Measurements from ENCODE around the gene DAB1. TPM values are rescaled to one million over a fixed set of nuclear protein-coding genes. Genes with fewer than 3 reads are reported as not detected.

The DAB1 gene
- polyA plus RNA-seq, 1 experiment: 0.05 TPM

DNA sequence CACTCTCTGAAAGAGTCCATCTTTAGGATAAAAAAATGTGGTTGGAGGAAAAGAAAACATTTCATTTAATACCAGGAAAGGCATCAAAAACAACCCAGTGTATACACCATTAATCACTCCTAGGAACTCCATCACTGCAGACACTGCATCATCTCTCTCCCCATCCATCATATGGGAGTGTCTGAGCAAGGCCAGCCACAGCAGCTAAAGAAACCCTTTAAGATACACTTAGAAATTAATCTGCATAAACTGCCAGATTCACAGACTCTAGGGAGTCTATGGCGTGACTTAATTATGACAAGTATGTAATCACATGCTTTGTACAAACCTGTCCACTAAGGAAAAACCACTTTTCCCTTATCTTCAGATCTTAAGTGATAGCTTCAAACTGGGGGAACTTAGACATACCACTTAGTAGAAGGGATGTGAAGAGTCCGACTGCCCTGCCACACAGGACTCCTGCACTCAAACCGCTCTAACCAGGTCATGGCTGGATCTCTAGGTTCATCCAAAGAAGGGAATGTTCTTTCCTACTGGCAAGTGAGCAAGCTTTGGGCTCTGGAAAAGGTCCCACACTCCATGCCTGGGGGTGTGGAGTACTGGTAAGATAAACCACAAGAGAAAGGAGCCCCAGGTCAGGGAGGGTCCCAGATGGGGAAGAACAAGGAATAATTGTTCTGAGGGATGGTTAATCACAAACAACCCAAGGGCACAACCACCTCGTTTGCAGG lies 397.1 kb downstream of the DAB1 start:
- ChIA-PET CTCF (no interaction called here), POLR2A (no interaction called here)
- Histone ChIP-seq H3K4me3 (ENCODE audit: low read depth, low read length) (no peak overlapping the region), H3K27ac (ENCODE audit: low read depth, low read length) (no peak overlapping the region), H3K9me3 (ENCODE audit: control insufficient read depth, insufficient read depth, low read length) (no peaks in the 10 kb centered on the region), H3K27me3 (ENCODE audit: control insufficient read depth, insufficient read depth, low read length) (no peaks in the 10 kb centered on the region)
- TF ChIP-seq, protein P1, sequence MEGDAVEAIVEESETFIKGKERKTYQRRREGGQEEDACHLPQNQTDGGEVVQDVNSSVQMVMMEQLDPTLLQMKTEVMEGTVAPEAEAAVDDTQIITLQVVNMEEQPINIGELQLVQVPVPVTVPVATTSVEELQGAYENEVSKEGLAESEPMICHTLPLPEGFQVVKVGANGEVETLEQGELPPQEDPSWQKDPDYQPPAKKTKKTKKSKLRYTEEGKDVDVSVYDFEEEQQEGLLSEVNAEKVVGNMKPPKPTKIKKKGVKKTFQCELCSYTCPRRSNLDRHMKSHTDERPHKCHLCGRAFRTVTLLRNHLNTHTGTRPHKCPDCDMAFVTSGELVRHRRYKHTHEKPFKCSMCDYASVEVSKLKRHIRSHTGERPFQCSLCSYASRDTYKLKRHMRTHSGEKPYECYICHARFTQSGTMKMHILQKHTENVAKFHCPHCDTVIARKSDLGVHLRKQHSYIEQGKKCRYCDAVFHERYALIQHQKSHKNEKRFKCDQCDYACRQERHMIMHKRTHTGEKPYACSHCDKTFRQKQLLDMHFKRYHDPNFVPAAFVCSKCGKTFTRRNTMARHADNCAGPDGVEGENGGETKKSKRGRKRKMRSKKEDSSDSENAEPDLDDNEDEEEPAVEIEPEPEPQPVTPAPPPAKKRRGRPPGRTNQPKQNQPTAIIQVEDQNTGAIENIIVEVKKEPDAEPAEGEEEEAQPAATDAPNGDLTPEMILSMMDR (IDR thresholded peaks at IDR 0.05; ENCODE audit: low read depth, low read length): no peak
- DNase-seq (ENCODE audit: low read depth, low spot score): no peak

DNA sequence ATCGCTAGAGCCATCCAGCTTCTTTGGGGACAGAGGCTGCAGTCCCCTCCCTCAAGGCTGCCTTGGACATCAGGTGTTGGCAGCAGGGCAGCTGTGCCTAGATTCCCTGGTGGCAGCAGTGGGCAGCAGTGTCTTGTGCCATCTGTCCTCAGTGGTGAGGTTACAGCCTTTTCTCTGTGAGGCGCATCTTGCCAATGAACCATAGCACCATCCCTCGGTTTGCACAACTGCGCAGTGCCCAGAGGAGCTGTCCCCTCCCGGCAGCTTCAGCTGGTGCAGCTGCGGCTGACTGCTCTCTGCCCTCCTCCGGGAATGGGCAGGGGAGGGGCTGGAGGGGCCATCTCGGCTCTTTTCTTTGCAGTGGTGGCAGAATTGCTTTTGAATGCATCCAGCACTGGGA lies 399.0 kb downstream of the DAB1 start:
- no peak for DNase-seq (ENCODE audit: low read depth, low spot score)
- Histone ChIP-seq H3K27me3 (ENCODE audit: control insufficient read depth, insufficient read depth, low read length) (no peaks in the 10 kb centered on the region), H3K9me3 (ENCODE audit: control insufficient read depth, insufficient read depth, low read length) (no peaks in the 10 kb centered on the region), H3K4me3 (ENCODE audit: low read depth, low read length) (no peak overlapping the region), H3K27ac (ENCODE audit: low read depth, low read length) (no peak overlapping the region)
- TF ChIP-seq, protein P1 (IDR thresholded peaks at IDR 0.05; ENCODE audit: low read depth, low read length): no peak
- CTCF ChIA-PET: no interaction called here
- POLR2A ChIA-PET: interaction anchor here (0.6 kb wide), 1 partner anchor 1460 kb away, joined by 3 read pairs; no protein-coding TSS in a partner anchor

DNA sequence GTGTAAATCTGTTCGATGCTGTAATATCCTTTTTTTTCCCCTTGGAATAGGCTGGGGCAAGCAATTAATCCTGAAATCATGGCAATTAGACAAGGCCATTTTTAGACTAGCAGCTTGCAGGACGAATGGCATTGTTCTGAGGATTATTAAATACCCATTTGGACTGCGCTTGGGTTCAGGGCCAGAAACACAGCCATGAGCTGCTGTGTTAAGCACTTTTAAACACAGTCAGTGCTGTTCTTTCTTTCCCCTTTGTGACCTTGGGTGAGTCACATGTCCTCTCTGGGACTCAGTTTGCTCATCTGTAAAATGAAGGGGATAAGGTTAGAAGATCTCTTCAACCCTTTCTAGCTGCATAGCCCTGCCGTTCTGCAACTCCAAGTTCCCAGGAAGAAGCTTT lies 399.4 kb downstream of the DAB1 start:
- CTCF ChIA-PET: no interaction called here
- Histone ChIP-seq H3K27me3 (ENCODE audit: control insufficient read depth, insufficient read depth, low read length) (no peaks in the 10 kb centered on the region), H3K27ac (ENCODE audit: low read depth, low read length) (no peak overlapping the region), H3K9me3 (ENCODE audit: control insufficient read depth, insufficient read depth, low read length) (no peaks in the 10 kb centered on the region), H3K4me3 (ENCODE audit: low read depth, low read length) (no peak overlapping the region)
- no peak for DNase-seq (ENCODE audit: low read depth, low spot score)
- POLR2A ChIA-PET: interaction anchor here (0.6 kb wide), 1 partner anchor 1460 kb away, joined by 3 read pairs; no protein-coding TSS in a partner anchor
- TF ChIP-seq, protein P1 (IDR thresholded peaks at IDR 0.05; ENCODE audit: low read depth, low read length): no peak

DNA sequence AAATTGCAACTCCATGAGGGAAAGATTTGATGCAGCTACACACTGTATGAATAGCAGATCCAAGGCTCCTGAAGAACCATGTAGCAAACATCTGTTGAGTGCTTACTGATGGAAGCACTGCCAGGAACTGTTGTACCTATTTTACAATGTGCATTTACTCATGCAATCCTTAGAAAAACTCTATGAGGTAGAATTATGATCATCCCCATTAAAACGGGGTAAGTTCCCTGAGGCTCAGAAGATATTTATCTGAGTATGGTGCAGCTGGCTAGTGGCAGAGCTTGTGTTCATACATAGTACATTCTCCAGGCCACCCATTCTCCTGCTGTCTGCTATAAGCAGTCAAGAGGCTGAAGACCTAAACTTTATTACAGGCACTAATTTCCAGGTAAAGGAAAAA lies 403.6 kb downstream of the DAB1 start:
- CTCF ChIA-PET: no interaction called here
- POLR2A ChIA-PET: no interaction called here

DNA sequence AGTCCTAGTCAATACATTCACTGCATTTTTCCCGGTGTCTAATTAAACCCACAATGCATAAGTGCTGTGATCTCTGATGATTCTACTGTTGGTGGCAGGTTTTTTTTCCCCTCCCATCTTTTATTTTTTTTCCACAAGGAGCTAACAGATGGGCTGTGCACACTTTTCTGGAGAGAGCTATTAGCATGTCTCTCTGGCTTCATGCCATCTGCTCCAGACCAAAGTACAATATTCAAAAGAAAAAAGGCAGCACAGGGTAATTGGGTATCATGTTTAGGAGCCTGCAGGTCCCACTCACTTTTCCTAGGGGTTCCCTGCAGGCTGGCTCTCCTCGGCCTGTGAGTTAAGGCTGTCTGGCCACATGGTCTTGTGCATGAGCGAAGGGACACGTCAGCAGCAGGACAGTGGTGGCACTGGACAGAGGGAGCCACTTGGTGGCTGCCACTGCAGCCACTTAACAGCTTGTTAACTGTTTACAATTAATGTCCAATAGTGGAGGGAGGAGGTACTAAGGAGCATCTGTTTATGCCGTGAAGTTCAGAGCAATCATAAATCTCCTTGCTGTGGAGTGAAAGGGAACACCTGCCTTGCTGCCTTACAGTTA lies 404.5 kb downstream of the DAB1 start:
- Histone ChIP-seq H3K27ac (ENCODE audit: low read depth, low read length) (no peak overlapping the region), H3K4me3 (ENCODE audit: low read depth, low read length) (no peak overlapping the region), H3K27me3 (ENCODE audit: control insufficient read depth, insufficient read depth, low read length) (no peaks in the 10 kb centered on the region), H3K9me3 (ENCODE audit: control insufficient read depth, insufficient read depth, low read length) (no peaks in the 10 kb centered on the region)
- DNase-seq (ENCODE audit: low read depth, low spot score): no peak
- POLR2A ChIA-PET: no interaction called here
- CTCF ChIA-PET: interaction anchor here (0.6 kb wide), 1 partner anchor 357 kb away, joined by 3 read pairs; no protein-coding TSS in a partner anchor
- TF ChIP-seq, protein P1 (IDR thresholded peaks at IDR 0.05; ENCODE audit: low read depth, low read length): no peak

More for the DNA sequence above, 403.6 kb downstream of the DAB1 start:
- no peaks in the 10 kb centered on the region for H3K9me3 ChIP-seq (ENCODE audit: control insufficient read depth, insufficient read depth, low read length)
- no peak for DNase-seq (ENCODE audit: low read depth, low spot score)
- H3K4me3 ChIP-seq (ENCODE audit: low read depth, low read length): no peak overlapping the region
- no peaks in the 10 kb centered on the region for H3K27me3 ChIP-seq (ENCODE audit: control insufficient read depth, insufficient read depth, low read length)
- H3K27ac ChIP-seq (ENCODE audit: low read depth, low read length): no peak overlapping the region
- TF ChIP-seq, protein P1 (IDR thresholded peaks at IDR 0.05; ENCODE audit: low read depth, low read length): no peak
